ENCODE data around the gene SSTR5.

DNA sequence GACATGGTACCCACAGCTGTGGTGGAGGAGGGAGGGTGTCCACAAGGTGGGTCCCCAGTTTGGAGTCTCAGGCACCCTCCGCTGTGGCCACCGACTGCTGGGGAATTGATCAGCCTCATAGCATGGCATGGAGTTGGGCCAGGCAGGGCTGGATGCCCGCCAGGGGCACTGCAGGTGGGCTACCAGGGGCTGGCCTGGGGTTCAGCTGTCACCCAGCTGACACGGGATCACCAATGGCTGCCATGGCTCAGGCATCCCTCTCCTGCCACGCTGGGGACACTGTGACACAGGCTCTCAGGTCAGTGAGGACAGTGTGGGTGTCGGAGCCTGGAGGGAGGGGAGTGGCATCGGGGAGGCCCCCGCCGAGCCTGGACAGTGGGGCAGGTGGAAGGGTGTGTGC is 19.8 kb upstream of the SSTR5 start:
- TF ChIP-seq, protein P1, sequence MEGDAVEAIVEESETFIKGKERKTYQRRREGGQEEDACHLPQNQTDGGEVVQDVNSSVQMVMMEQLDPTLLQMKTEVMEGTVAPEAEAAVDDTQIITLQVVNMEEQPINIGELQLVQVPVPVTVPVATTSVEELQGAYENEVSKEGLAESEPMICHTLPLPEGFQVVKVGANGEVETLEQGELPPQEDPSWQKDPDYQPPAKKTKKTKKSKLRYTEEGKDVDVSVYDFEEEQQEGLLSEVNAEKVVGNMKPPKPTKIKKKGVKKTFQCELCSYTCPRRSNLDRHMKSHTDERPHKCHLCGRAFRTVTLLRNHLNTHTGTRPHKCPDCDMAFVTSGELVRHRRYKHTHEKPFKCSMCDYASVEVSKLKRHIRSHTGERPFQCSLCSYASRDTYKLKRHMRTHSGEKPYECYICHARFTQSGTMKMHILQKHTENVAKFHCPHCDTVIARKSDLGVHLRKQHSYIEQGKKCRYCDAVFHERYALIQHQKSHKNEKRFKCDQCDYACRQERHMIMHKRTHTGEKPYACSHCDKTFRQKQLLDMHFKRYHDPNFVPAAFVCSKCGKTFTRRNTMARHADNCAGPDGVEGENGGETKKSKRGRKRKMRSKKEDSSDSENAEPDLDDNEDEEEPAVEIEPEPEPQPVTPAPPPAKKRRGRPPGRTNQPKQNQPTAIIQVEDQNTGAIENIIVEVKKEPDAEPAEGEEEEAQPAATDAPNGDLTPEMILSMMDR (IDR thresholded peaks at IDR 0.05) = no peak
- TF ChIP-seq POLR2A (IDR thresholded peaks at IDR 0.05) = no peak
